Measurements from ENCODE around the gene ZNF605. TPM values are rescaled to one million over a fixed set of nuclear protein-coding genes. Genes with fewer than 3 reads are reported as not detected.
"Not testable (repeated sequence)": the region's sequence is repeated elsewhere in the genome, so short reads cannot be mapped to it uniquely, and the experiment has no call there.

Gene ZNF605
- total and polyA plus RNA-seq, 2 experiments from 2014 or later = 7.5 to 9.2 TPM

- Histone ChIP-seq H3K9me3 (ENCODE audit: low read depth) (no peaks in the 10 kb centered on the region), H3K4me3 (no peak overlapping the region), H3K27ac (no peak overlapping the region), H2AFZ (no peak overlapping the region), H4K20me1 (ENCODE audit: insufficient read depth) (no peaks in the 10 kb centered on the region), H3K4me1 (ENCODE audit: insufficient read depth) (no peaks in the 10 kb centered on the region), H3K79me2 (ENCODE audit: insufficient read depth) (no peaks in the 10 kb centered on the region), H3K27me3 (replicated peaks; ENCODE audit: insufficient read depth) (no peaks in the 10 kb centered on the region), H3K36me3 (ENCODE audit: low read depth) (no peaks in the 10 kb centered on the region), H3K9ac (no peak overlapping the region), H3F3A (ENCODE audit: insufficient read depth) (no peaks in the 10 kb centered on the region), H3K9me2 (ENCODE audit: insufficient read depth) (no peaks in the 10 kb centered on the region), H3K4me2 (ENCODE audit: unreplicated experiment) (no peak overlapping the region)
- DNase-seq = no peak
- in situ Hi-C loops (cut with MboI) = no loop called here
- 74 to 89% methylated on average over 1 of the region's 1 CpG for WGBS, 2 experiments (ENCODE audit: low coverage in 1 of 2, low lambda C conversion rate in 2 of 2, missing lambda C conversion rate in 2 of 2)
- TF ChIP-seq EZH2 (IDR thresholded peaks at IDR 0.05; ENCODE audit: insufficient read depth, poor library complexity, severe bottlenecking) = no peak
These were observed 16.3 kb upstream of the ZNF605 start for GRCh38 chr12:132972374-132972773.

GRCh38 chr12:132967736-132968135, 11.6 kb upstream of the ZNF605 start:
- in situ Hi-C loops (cut with MboI) = no loop called here
- TF ChIP-seq EZH2phosphoT487 (IDR thresholded peaks at IDR 0.05; ENCODE audit: insufficient read depth, low read depth) (no peak), EZH2 (IDR thresholded peaks at IDR 0.05; ENCODE audit: insufficient read depth, poor library complexity, severe bottlenecking) (no peak)
- H3K9me3 ChIP-seq (ENCODE audit: low read depth) = no peaks in the 10 kb centered on the region
- no peaks in the 10 kb centered on the region for H4K20me1 ChIP-seq (ENCODE audit: insufficient read depth)
- H2AFZ ChIP-seq = no peak overlapping the region
- no peaks in the 10 kb centered on the region for H3K79me2 ChIP-seq (ENCODE audit: insufficient read depth)
- no peaks in the 10 kb centered on the region for H3K27me3 ChIP-seq (replicated peaks; ENCODE audit: insufficient read depth)
- no peak for DNase-seq
- H3K4me1 ChIP-seq (ENCODE audit: insufficient read depth) = no peaks in the 10 kb centered on the region
- no peak overlapping the region for H3K9ac ChIP-seq
- no peaks in the 10 kb centered on the region for H3F3A ChIP-seq (ENCODE audit: insufficient read depth)
- no peak overlapping the region for H3K4me2 ChIP-seq (ENCODE audit: unreplicated experiment)
- 94 to 98% methylated on average over 8 to 21 of the region's 21 CpGs for WGBS, 2 experiments (ENCODE audit: low coverage in 1 of 2, low lambda C conversion rate in 2 of 2, missing lambda C conversion rate in 2 of 2)
- no peak overlapping the region for H3K4me3 ChIP-seq
- no peak overlapping the region for H3K27ac ChIP-seq
- H3K36me3 ChIP-seq (ENCODE audit: low read depth) = no peaks in the 10 kb centered on the region; the same call in 1 of the 2 replicates
- no peaks in the 10 kb centered on the region for H3K9me2 ChIP-seq (ENCODE audit: insufficient read depth)

GRCh38 chr12:132966676-132967415, 10.7 kb upstream of the ZNF605 start:
- no peak overlapping the region for H3K27ac ChIP-seq
- WGBS, 2 experiments (ENCODE audit: low coverage in 1 of 2, low lambda C conversion rate in 2 of 2, missing lambda C conversion rate in 2 of 2) = 90 to 92% methylated on average over 12 of the region's 12 CpGs
- no peak for DNase-seq

GRCh38 chr12:132965796-132966195, 9.7 kb upstream of the ZNF605 start:
- DNase-seq = no peak
- no peaks in the 10 kb centered on the region; the same call in 1 of the 2 replicates for H3K36me3 ChIP-seq (ENCODE audit: low read depth)
- H3K4me2 ChIP-seq (ENCODE audit: unreplicated experiment) = no peak overlapping the region
- H3K79me2 ChIP-seq (ENCODE audit: insufficient read depth) = no peaks in the 10 kb centered on the region
- no peaks in the 10 kb centered on the region for H4K20me1 ChIP-seq (ENCODE audit: insufficient read depth)
- H3K27ac ChIP-seq = no peak overlapping the region
- H2AFZ ChIP-seq = no peak overlapping the region
- no peaks in the 10 kb centered on the region for H3F3A ChIP-seq (ENCODE audit: insufficient read depth)
- H3K27me3 ChIP-seq (replicated peaks; ENCODE audit: insufficient read depth) = no peaks in the 10 kb centered on the region
- no peaks in the 10 kb centered on the region for H3K4me1 ChIP-seq (ENCODE audit: insufficient read depth)
- TF ChIP-seq EZH2 (IDR thresholded peaks at IDR 0.05; ENCODE audit: insufficient read depth, poor library complexity, severe bottlenecking) = no peak
- TF ChIP-seq EZH2phosphoT487 (IDR thresholded peaks at IDR 0.05; ENCODE audit: insufficient read depth, low read depth) = no peak
- H3K9me2 ChIP-seq (ENCODE audit: insufficient read depth) = no peaks in the 10 kb centered on the region
- in situ Hi-C loops (cut with MboI) = no loop called here
- no peaks in the 10 kb centered on the region for H3K9me3 ChIP-seq (ENCODE audit: low read depth)
- H3K9ac ChIP-seq = no peak overlapping the region
- H3K4me3 ChIP-seq = no peak overlapping the region
- WGBS, 2 experiments (ENCODE audit: low coverage in 1 of 2, low lambda C conversion rate in 2 of 2, missing lambda C conversion rate in 2 of 2) = 87 to 94% methylated on average over 12 of the region's 12 CpGs

More at GRCh38 chr12:132966676-132967415, 10.7 kb upstream of the ZNF605 start:
- Histone ChIP-seq H4K20me1 (ENCODE audit: insufficient read depth) (no peaks in the 10 kb centered on the region), H3K36me3 (ENCODE audit: low read depth) (no peaks in the 10 kb centered on the region; the same call in 1 of the 2 replicates), H3K9ac (no peak overlapping the region), H3F3A (ENCODE audit: insufficient read depth) (no peaks in the 10 kb centered on the region), H3K4me1 (ENCODE audit: insufficient read depth) (no peaks in the 10 kb centered on the region), H3K9me2 (ENCODE audit: insufficient read depth) (no peaks in the 10 kb centered on the region), H3K4me2 (ENCODE audit: unreplicated experiment) (no peak overlapping the region), H3K9me3 (ENCODE audit: low read depth) (no peaks in the 10 kb centered on the region), H3K27me3 (replicated peaks; ENCODE audit: insufficient read depth) (no peaks in the 10 kb centered on the region), H2AFZ (no peak overlapping the region), H3K4me3 (no peak overlapping the region), H3K79me2 (ENCODE audit: insufficient read depth) (no peaks in the 10 kb centered on the region)
- in situ Hi-C loops (cut with MboI) = no loop called here
- TF ChIP-seq EZH2phosphoT487 (IDR thresholded peaks at IDR 0.05; ENCODE audit: insufficient read depth, low read depth) (no peak), EZH2 (IDR thresholded peaks at IDR 0.05; ENCODE audit: insufficient read depth, poor library complexity, severe bottlenecking) (no peak)

GRCh38 chr12:132963947-132964346, 7.8 kb upstream of the ZNF605 start:
- H3F3A ChIP-seq (ENCODE audit: insufficient read depth); H4K20me1 ChIP-seq (ENCODE audit: insufficient read depth); H3K9me3 ChIP-seq (ENCODE audit: low read depth); in situ Hi-C loops (cut with MboI); H3K27me3 ChIP-seq (replicated peaks; ENCODE audit: insufficient read depth); H3K27ac ChIP-seq; H3K4me3 ChIP-seq; H3K36me3 ChIP-seq (ENCODE audit: low read depth); H3K9me2 ChIP-seq (ENCODE audit: insufficient read depth); H2AFZ ChIP-seq; H3K79me2 ChIP-seq (ENCODE audit: insufficient read depth); H3K4me1 ChIP-seq (ENCODE audit: insufficient read depth); H3K4me2 ChIP-seq (ENCODE audit: unreplicated experiment); H3K9ac ChIP-seq: not testable (repeated sequence)
- peak; percentile 28 for DNase-seq
- WGBS, 2 experiments (ENCODE audit: low coverage in 1 of 2, low lambda C conversion rate in 2 of 2, missing lambda C conversion rate in 2 of 2) = 44 to 46% methylated on average over 10 of the region's 10 CpGs

- H4K20me1 ChIP-seq (ENCODE audit: insufficient read depth); H3K4me2 ChIP-seq (ENCODE audit: unreplicated experiment); H3K27me3 ChIP-seq (replicated peaks; ENCODE audit: insufficient read depth); H2AFZ ChIP-seq; H3K9ac ChIP-seq; H3K27ac ChIP-seq; H3K4me3 ChIP-seq; H3F3A ChIP-seq (ENCODE audit: insufficient read depth); H3K9me2 ChIP-seq (ENCODE audit: insufficient read depth); H3K36me3 ChIP-seq (ENCODE audit: low read depth); H3K4me1 ChIP-seq (ENCODE audit: insufficient read depth); in situ Hi-C loops (cut with MboI); H3K9me3 ChIP-seq (ENCODE audit: low read depth); DNase-seq: not testable (repeated sequence)
- 96 to 97% methylated on average over 14 of the region's 14 CpGs for WGBS, 2 experiments (ENCODE audit: low coverage in 1 of 2, low lambda C conversion rate in 2 of 2, missing lambda C conversion rate in 2 of 2)
- H3K79me2 ChIP-seq (ENCODE audit: insufficient read depth) = peaks cover 27% of the 10 kb centered on the region
These were observed 5.7 kb upstream of the ZNF605 start for GRCh38 chr12:132961790-132962189.
